HG02852 (cell line): ENCODE results near the gene FAT1.
"Not testable (repeated sequence)": the region's sequence is repeated elsewhere in the genome, so short reads cannot be mapped to it uniquely, and the experiment has no call there.

Experiments
- ATAC-seq: cut with Tn5 transposase; IDR thresholded peaks from one replicate; pipeline ENCODE4 v1.9.1; 2021; ENCODE audit warnings: mild to moderate bottlenecking, moderate library complexity; ENCODE audit not compliant: unreplicated experiment

Gene FAT1

GRCh38 chr4:186723292-186724057 is at the start of gene FAT1:
TSS of gene FAT1 (minus strand) at chr4:186723856. CDS start at chr4:186709827, 14,029 bp downstream.
- ATAC-seq: no peak

GRCh38 chr4:186772936-186773487 is 49.4 kb upstream of the FAT1 start:
- ATAC-seq: no peak

GRCh38 chr4:186771624-186772023 is 48.0 kb upstream of the FAT1 start:
- no peak for ATAC-seq

GRCh38 chr4:186770481-186771175 is 47.0 kb upstream of the FAT1 start:
- ATAC-seq: no peak

GRCh38 chr4:186767794-186768193 is 44.1 kb upstream of the FAT1 start:
- no peak for ATAC-seq

- no peak for ATAC-seq
These were observed 42.3 kb upstream of the FAT1 start for GRCh38 chr4:186765673-186766546.

- ATAC-seq: no peak
These were observed 41.5 kb upstream of the FAT1 start for GRCh38 chr4:186765138-186765537.

GRCh38 chr4:186764457-186764856 is 40.8 kb upstream of the FAT1 start:
- no peak for ATAC-seq

- no peak for ATAC-seq
These were observed 39.2 kb upstream of the FAT1 start for GRCh38 chr4:186762865-186763264.

GRCh38 chr4:186762361-186762760 is 38.7 kb upstream of the FAT1 start:
- no peak for ATAC-seq

GRCh38 chr4:186761956-186762355 is 38.3 kb upstream of the FAT1 start:
- not testable (repeated sequence) for ATAC-seq

- no peak for ATAC-seq
These were observed 37.7 kb upstream of the FAT1 start for GRCh38 chr4:186761393-186761792.

- no peak for ATAC-seq
These were observed 36.9 kb upstream of the FAT1 start for GRCh38 chr4:186760576-186760975.

GRCh38 chr4:186759990-186760389 is 36.3 kb upstream of the FAT1 start:
- no peak for ATAC-seq

- no peak for ATAC-seq
These were observed 35.5 kb upstream of the FAT1 start for GRCh38 chr4:186758929-186759682.

- no peak for ATAC-seq
These were observed 34.2 kb upstream of the FAT1 start for GRCh38 chr4:186757696-186758355.

GRCh38 chr4:186756550-186756949 is 32.9 kb upstream of the FAT1 start:
- not testable (repeated sequence) for ATAC-seq

- ATAC-seq: no peak
These were observed 32.2 kb upstream of the FAT1 start for GRCh38 chr4:186755550-186756519.

- ATAC-seq: no peak
These were observed 31.3 kb upstream of the FAT1 start for GRCh38 chr4:186754976-186755375.
